Measurements from ENCODE around the gene LTA. TPM values are rescaled to one million over a fixed set of nuclear protein-coding genes. Genes with fewer than 3 reads are reported as not detected.

The LTA gene
- total and polyA plus RNA-seq, 2 donors (not counting 1 experiment from before 2014, with no cell fraction given): not detected

DNA sequence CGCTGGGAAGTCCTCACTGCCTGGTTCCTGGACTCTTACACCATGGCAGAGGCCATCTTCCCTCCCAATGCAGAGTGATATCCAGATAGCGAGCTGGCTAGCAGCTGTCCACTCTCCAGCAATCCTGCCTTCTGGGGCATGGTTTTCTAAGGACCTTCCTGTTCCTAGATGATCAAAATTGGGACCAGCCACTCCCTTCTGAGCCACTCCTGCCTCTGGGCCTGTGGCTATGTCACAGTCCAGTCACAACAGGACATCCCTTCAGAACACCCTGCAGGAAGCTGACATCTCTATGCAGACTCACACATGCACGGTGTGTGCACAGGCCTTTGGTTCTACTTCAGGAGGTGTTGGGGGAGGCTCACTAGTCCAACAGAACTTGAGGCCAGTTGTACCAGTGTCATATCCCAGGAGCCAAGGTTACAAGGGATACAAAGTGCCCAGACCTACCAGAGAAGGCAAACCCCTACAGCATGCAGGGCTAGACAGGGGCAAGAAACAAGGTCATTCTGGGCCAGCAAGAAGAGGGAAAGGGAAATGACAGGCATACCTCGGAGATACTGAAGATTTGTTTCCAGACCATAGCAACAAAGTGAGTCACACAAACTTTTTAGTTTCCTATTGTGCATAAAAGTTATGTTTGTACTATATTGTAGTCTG, 46.0 kb upstream of the LTA start:
- Histone ChIP-seq H3K4me2 (ENCODE audit: extremely low read depth, insufficient read depth, low read length) (peak overlapping the region; percentile 25), H3K9me3 (ENCODE audit: control insufficient read depth, insufficient read depth, low read depth, low read length) (no peaks in the 10 kb centered on the region), H3K36me3 (ENCODE audit: control insufficient read depth, insufficient read depth, low read length) (peaks cover 8% of the 10 kb centered on the region), H3K79me2 (ENCODE audit: control insufficient read depth, insufficient read depth, low read length) (no peaks in the 10 kb centered on the region), H3K9ac (ENCODE audit: insufficient read depth, low read length) (no peak overlapping the region), H3K4me3 (replicated peaks in 1 of 4; ENCODE audit: control extremely low read depth in 1 of 4, insufficient read depth in 1 of 4, low read depth in 3 of 4, low read length in 4 of 4) (no peak overlapping the region), H2AFZ (ENCODE audit: low read length) (peak overlapping the region; percentile 20), H3K27me3 (ENCODE audit: control insufficient read depth, insufficient read depth, low read length) (no peaks in the 10 kb centered on the region), H3K27ac (ENCODE audit: insufficient read depth, low read length) (peak overlapping the region; percentile 37), H4K20me1 (ENCODE audit: control insufficient read depth, extremely low read depth, insufficient read depth, low read length) (no peaks in the 10 kb centered on the region), H3K4me1 (ENCODE audit: control insufficient read depth, extremely low read depth, insufficient read depth, low read length) (peaks cover 8% of the 10 kb centered on the region)
- peak in 1 of 2 donors; percentile 48 for DNase-seq (ENCODE audit: low read depth in 2 of 2)
- TF ChIP-seq, protein P1, sequence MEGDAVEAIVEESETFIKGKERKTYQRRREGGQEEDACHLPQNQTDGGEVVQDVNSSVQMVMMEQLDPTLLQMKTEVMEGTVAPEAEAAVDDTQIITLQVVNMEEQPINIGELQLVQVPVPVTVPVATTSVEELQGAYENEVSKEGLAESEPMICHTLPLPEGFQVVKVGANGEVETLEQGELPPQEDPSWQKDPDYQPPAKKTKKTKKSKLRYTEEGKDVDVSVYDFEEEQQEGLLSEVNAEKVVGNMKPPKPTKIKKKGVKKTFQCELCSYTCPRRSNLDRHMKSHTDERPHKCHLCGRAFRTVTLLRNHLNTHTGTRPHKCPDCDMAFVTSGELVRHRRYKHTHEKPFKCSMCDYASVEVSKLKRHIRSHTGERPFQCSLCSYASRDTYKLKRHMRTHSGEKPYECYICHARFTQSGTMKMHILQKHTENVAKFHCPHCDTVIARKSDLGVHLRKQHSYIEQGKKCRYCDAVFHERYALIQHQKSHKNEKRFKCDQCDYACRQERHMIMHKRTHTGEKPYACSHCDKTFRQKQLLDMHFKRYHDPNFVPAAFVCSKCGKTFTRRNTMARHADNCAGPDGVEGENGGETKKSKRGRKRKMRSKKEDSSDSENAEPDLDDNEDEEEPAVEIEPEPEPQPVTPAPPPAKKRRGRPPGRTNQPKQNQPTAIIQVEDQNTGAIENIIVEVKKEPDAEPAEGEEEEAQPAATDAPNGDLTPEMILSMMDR (conservative IDR thresholded peaks at IDR 0.05 in 1 of 2, IDR thresholded peaks at IDR 0.05 in 1 of 2; ENCODE audit: low read depth in 1 of 2, low read length in 2 of 2): no peak
- TF ChIP-seq EZH2 (IDR thresholded peaks at IDR 0.05; ENCODE audit: low read length, missing control alignments): no peak

GRCh38 chr6:31528307-31528777, 43.7 kb upstream of the LTA start:
- H3K9me3 ChIP-seq (ENCODE audit: control insufficient read depth, insufficient read depth, low read depth, low read length): no peaks in the 10 kb centered on the region
- peaks cover 3% of the 10 kb centered on the region for H3K79me2 ChIP-seq (ENCODE audit: control insufficient read depth, insufficient read depth, low read length)
- no peak for TF ChIP-seq EZH2 (IDR thresholded peaks at IDR 0.05; ENCODE audit: low read length, missing control alignments)
- TF ChIP-seq, protein P1 (conservative IDR thresholded peaks at IDR 0.05 in 1 of 2, IDR thresholded peaks at IDR 0.05 in 1 of 2; ENCODE audit: low read depth in 1 of 2, low read length in 2 of 2): no peak
- H3K4me1 ChIP-seq (ENCODE audit: control insufficient read depth, extremely low read depth, insufficient read depth, low read length): peaks cover 8% of the 10 kb centered on the region
- H2AFZ ChIP-seq (ENCODE audit: low read length): no peak overlapping the region
- no peak overlapping the region for H3K9ac ChIP-seq (ENCODE audit: insufficient read depth, low read length)
- no peak overlapping the region for H3K4me2 ChIP-seq (ENCODE audit: extremely low read depth, insufficient read depth, low read length)
- H3K4me3 ChIP-seq (replicated peaks in 1 of 4; ENCODE audit: control extremely low read depth in 1 of 4, insufficient read depth in 1 of 4, low read depth in 3 of 4, low read length in 4 of 4): no peak overlapping the region
- no peaks in the 10 kb centered on the region for H3K27me3 ChIP-seq (ENCODE audit: control insufficient read depth, insufficient read depth, low read length)
- no peak overlapping the region for H3K27ac ChIP-seq (ENCODE audit: insufficient read depth, low read length)
- peaks cover 19% of the 10 kb centered on the region for H3K36me3 ChIP-seq (ENCODE audit: control insufficient read depth, insufficient read depth, low read length)
- no peak for DNase-seq (ENCODE audit: low read depth in 2 of 2)
- no peaks in the 10 kb centered on the region for H4K20me1 ChIP-seq (ENCODE audit: control insufficient read depth, extremely low read depth, insufficient read depth, low read length)

DNA sequence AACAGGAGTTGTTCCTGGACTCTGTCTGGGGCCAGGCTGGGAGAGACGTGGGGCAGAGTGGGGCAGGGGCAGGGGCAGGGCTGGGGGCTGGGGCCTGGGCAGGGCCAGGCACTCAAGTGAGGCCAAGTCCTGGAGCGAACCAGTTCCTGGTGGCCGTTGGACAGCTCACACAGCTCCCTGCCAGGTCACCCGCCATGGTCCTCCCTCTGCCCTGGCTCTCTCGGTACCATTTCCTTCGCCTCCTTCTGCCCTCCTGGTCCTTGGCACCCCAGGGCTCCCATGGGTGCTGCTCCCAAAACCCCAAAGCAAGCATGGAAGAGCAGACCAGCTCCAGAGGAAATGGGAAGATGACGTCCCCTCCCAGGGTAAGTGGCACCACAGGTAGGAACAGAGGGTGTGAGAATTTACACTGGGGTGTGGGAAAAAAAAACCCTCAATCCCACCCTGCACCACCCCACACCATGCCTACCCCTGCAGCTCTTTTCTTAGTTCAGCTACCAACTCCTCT, 43.2 kb upstream of the LTA start, which contains the start of gene MCCD1:
TSS of gene MCCD1 (plus strand) at position 142 of the 508 bp plus-strand sequence. CDS start at position 195, 53 bp downstream.
- H3K79me2 ChIP-seq (ENCODE audit: control insufficient read depth, insufficient read depth, low read length): peaks cover 3% of the 10 kb centered on the region
- H3K36me3 ChIP-seq (ENCODE audit: control insufficient read depth, insufficient read depth, low read length): peaks cover 21% of the 10 kb centered on the region
- H3K9ac ChIP-seq (ENCODE audit: insufficient read depth, low read length): no peak within 1 kb of the TSS
- no peak for DNase-seq (ENCODE audit: low read depth in 2 of 2)
- no peak within 1 kb of the TSS for H2AFZ ChIP-seq (ENCODE audit: low read length)
- no peak within 1 kb of the TSS for H3K4me3 ChIP-seq (replicated peaks in 1 of 4; ENCODE audit: control extremely low read depth in 1 of 4, insufficient read depth in 1 of 4, low read depth in 3 of 4, low read length in 4 of 4)
- H3K27ac ChIP-seq (ENCODE audit: insufficient read depth, low read length): no peak within 1 kb of the TSS
- no peaks in the 10 kb centered on the region for H4K20me1 ChIP-seq (ENCODE audit: control insufficient read depth, extremely low read depth, insufficient read depth, low read length)
- no peaks in the 10 kb centered on the region for H3K27me3 ChIP-seq (ENCODE audit: control insufficient read depth, insufficient read depth, low read length)
- peaks cover 8% of the 10 kb centered on the region for H3K4me1 ChIP-seq (ENCODE audit: control insufficient read depth, extremely low read depth, insufficient read depth, low read length)
- TF ChIP-seq EZH2 (IDR thresholded peaks at IDR 0.05; ENCODE audit: low read length, missing control alignments): no peak
- TF ChIP-seq, protein P1 (conservative IDR thresholded peaks at IDR 0.05 in 1 of 2, IDR thresholded peaks at IDR 0.05 in 1 of 2; ENCODE audit: low read depth in 1 of 2, low read length in 2 of 2): no peak
- H3K9me3 ChIP-seq (ENCODE audit: control insufficient read depth, insufficient read depth, low read depth, low read length): no peaks in the 10 kb centered on the region
- no peak within 1 kb of the TSS for H3K4me2 ChIP-seq (ENCODE audit: extremely low read depth, insufficient read depth, low read length)

All from fibroblast of lung (primary cell).